Fibroblast of gingiva (primary cell): Measurements from ENCODE around the gene CBX6.

Experiments used
- DNase-seq: peaks from one replicate; pipeline ENCODE4 v3.0.0-alpha.2; 2011; ENCODE audit warnings: low read depth

Gene CBX6

GRCh38 chr22:38840129-38840528, 31.9 kb downstream of the CBX6 start:
- no peak for DNase-seq

- no peak for DNase-seq
Measured at GRCh38 chr22:38839686-38840085, 32.3 kb downstream of the CBX6 start.

GRCh38 chr22:38837414-38837928, 34.5 kb downstream of the CBX6 start:
- DNase-seq, result no peak

DNA sequence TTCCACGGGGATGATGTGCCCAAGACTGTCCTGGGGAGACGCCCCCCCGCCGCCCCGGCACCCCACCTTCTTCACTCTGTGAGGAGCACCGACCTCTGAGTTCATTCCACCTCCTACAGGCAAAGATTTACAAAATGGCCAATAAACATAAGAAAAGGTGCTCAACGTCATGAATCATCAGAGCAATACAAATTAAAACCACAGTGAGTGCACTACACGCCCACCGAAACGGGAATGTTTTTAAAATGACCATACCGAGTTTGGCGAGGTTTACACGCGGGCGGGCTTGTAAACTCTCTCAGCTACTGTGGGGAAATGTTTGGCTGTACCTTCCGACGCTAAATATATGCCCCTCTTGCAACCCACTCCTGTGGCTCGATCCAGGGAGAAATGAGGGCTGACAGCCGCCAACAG, 36.1 kb downstream of the CBX6 start:
- DNase-seq, result no peak

- DNase-seq, result no peak
Measured at GRCh38 chr22:38834991-38835390, 37.0 kb downstream of the CBX6 start.

DNA sequence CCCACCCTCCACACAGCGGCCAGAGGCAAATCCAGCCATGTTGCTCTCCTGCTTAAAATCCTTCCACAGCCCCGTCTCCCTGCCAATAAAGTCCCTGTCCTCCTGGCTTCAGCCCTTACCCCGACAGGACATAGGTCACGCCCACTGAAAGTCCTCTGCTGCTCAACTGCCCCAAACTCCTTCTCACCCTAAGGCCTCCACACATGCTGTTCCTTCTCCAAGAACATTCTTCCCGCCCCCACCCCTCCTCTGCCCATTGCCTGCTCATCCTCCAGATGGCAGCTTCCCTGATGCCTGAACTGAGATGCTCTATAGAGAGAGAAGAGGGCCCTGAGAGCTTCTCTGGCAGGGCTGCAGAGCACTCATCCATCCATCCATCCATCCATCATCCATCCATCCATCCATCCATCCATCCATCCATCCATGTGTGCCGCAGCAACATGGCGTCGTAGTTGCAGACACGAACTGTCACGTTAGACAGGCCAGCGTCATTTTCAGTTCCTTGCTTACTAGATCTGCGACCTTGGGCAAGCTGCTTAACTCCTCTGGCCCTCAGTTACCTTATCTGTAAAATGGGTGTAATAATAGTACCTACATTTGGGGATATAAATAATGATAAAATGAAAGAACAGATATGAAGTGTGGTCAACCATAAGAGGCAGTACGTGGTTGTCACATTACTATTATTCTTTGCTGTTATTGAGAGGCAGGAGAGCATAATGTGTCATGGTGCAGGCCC, 37.6 kb downstream of the CBX6 start:
- DNase-seq, result no peak

- DNase-seq, result no peak
Measured at GRCh38 chr22:38833061-38833460, 39.0 kb downstream of the CBX6 start.

- DNase-seq, result no peak
Measured at GRCh38 chr22:38832005-38832978, 39.7 kb downstream of the CBX6 start.

GRCh38 chr22:38831166-38831945, 40.7 kb downstream of the CBX6 start:
- peak; percentile 35 for DNase-seq

GRCh38 chr22:38830845-38831108, 41.2 kb downstream of the CBX6 start:
- DNase-seq, result no peak

DNA sequence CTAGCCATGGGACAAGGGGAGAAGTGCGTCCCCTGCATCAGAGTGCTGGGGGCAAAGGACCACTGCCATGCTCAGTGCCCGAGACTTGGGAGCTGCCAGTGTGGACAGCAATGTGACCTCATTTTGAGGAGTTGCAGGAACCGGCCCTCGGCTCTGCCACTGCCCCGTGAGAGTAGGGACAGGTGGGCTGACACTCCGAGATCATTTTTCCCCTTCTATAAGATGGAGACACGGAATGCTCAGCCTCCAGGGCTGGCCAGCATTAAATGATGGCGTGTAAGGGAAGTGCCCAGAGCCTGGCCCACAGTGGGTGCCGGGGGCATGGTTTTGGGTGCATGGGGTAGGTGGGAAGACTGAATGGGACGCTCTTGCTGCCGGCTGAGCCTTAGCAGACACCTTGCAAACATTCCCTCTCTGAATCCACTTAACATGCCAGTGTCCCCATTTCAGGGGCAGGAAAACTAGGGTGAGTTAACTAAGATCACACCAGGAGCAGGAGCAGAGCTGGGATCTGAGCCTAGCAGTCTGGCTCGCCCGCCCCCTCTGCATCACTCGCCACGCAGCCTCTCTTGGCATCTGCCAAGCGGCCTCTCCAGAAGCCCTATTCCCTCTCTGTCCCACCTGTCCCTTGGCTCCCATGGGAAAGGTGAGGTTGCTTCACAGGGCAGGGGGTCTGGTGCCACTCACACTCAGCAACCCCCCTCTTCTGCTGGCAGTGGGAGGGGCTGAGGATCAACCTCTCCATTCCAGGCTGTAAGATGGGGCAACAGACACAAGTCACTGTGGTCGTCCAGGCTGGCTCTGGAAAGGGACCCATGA, 41.8 kb downstream of the CBX6 start:
- DNase-seq, result no peak

DNA sequence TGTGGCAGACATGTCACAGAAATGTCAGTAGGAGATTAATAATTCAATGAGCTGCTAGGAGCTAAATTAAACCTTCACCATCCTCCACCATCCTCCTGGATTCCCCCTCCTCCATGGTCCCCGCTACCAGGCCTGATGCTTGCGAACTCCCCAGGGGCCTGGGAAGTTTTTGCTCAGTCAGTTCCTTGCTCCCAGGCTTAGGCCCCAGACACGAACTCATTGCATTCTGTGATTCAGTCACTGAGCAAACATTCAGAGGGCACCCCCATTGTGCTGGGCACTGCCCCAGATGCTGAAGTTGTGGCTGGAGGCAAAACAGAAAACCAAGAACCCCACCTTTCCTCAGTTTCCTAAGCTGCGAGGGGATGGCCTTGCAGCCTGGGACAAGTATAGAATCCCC, 42.5 kb downstream of the CBX6 start:
- DNase-seq, result no peak

GRCh38 chr22:38828616-38829205, 43.3 kb downstream of the CBX6 start:
- DNase-seq, result no peak

- no peak for DNase-seq
Measured at GRCh38 chr22:38828191-38828590, 43.8 kb downstream of the CBX6 start.

GRCh38 chr22:38827510-38827909, 44.5 kb downstream of the CBX6 start:
- no peak for DNase-seq

- no peak for DNase-seq
Measured at GRCh38 chr22:38826801-38827200, 45.2 kb downstream of the CBX6 start.

GRCh38 chr22:38826386-38826785, 45.6 kb downstream of the CBX6 start:
- DNase-seq, result no peak

DNA sequence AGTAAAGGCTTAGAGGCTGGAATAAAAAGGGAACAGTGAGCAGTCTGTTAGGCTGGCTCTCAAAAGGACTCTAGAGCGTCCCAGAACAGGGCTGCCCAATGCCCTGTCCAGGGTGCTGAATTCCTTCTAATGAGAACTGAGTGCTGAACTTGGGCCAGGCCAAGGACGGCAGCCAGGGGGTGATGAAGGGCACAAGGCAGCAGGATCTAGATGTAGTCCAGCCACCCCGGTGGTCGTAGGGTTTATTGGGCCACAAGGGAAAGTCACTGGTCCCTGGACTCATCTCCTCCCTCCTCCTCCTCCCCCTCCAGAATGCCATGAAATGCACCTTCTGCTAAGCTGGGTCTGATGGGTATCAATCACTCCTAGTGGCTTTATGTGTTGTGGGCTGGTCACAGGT, 47.4 kb downstream of the CBX6 start:
- DNase-seq, result peak; percentile 49

GRCh38 chr22:38823637-38824036, 48.4 kb downstream of the CBX6 start:
- DNase-seq, result no peak

DNA sequence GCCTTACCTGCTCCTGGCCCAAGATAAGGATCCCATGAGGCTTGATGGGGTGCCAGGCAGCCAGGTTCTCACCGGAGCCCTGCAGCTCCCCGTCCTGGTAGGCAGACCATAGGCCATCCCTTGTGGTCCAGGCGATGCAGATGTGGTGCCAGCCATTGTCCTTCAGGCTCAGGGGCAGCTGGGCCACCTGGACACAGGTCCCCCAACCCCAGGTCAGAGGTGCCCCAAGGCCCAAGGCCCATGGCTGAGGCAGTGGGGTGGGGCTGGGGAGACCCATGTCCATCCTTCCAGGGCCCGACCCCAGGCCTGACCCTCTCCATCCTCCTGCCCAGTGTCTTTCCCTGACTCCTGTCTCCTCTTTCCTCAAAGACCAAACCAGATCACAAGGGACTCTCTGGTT, 48.9 kb downstream of the CBX6 start:
- no peak for DNase-seq

GRCh38 chr22:38820020-38820419, 52.0 kb downstream of the CBX6 start:
- no peak for DNase-seq
